Measurements from ENCODE around the gene LRMDA. TPM values are rescaled to one million over a fixed set of nuclear protein-coding genes. Genes with fewer than 3 reads are reported as not detected.

The LRMDA gene
- total RNA-seq, 1 donor from 2014 or later = 29.9 TPM

- DNase-seq (peak; percentile 55), ATAC-seq (no peak)
- TF ChIP-seq, protein P1, sequence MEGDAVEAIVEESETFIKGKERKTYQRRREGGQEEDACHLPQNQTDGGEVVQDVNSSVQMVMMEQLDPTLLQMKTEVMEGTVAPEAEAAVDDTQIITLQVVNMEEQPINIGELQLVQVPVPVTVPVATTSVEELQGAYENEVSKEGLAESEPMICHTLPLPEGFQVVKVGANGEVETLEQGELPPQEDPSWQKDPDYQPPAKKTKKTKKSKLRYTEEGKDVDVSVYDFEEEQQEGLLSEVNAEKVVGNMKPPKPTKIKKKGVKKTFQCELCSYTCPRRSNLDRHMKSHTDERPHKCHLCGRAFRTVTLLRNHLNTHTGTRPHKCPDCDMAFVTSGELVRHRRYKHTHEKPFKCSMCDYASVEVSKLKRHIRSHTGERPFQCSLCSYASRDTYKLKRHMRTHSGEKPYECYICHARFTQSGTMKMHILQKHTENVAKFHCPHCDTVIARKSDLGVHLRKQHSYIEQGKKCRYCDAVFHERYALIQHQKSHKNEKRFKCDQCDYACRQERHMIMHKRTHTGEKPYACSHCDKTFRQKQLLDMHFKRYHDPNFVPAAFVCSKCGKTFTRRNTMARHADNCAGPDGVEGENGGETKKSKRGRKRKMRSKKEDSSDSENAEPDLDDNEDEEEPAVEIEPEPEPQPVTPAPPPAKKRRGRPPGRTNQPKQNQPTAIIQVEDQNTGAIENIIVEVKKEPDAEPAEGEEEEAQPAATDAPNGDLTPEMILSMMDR (IDR thresholded peaks at IDR 0.05) = no peak
- Histone ChIP-seq H3K4me3 (peak overlapping the region; percentile 93), H3K27ac (peak overlapping the region; percentile 97), H3K9me3 (no peaks in the 10 kb centered on the region), H3K27me3 (ENCODE audit: low read depth) (peaks cover 10% of the 10 kb centered on the region), H3K36me3 (no peaks in the 10 kb centered on the region), H3K4me1 (peaks cover 16% of the 10 kb centered on the region)
- intact Hi-C loops (cut with DNase I) = loop anchor here (5.0 to 10.0 kb wide), 2 partner anchors 620 to 898 kb away; no protein-coding TSS in a partner anchor
Observed at GRCh38 chr10:75407224-75407712, 24.2 kb upstream of the LRMDA start.

DNA sequence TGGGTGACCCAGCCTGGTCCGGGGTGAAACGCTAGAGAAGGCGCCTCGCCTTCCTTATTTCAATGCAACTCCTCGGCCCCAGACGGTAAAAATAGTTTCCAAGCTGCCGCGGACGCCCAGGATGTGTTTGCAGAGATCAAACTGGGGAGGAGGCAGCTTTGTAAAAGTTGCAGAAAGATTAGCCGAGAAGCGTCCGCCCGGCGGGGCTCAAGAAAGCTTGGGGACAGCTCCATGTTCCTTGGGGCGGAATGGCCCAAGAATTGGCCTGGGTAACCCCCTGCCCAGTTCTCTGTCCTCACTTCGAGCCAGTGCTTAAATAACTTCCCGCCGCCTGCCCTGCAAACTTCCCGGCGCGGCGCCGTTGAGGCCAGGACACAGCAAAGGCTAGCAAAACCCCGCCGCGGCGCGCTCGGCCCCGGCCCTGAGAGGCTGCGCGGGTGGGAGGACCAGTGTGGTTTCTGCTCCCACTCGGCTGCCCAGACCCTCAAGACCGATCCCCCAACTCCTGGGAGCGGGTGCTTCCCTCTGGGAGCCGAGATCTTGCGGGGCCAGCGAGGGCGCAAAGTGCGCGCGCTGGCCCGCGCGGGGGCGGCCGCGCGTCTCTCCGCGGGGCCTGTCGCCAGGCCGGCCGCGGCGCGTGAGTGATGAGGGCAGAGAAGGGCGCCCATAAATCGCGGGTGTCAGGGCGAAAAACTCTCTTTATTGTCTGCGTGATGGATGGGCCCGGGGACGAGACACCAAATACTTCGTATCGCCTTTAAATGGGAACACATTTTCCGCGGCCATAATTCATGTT is 23.5 kb upstream of the LRMDA start:
- Histone ChIP-seq H3K4me3 (peak overlapping the region; percentile 93), H3K4me1 (peaks cover 16% of the 10 kb centered on the region), H3K27ac (peak overlapping the region; percentile 97), H3K9me3 (no peaks in the 10 kb centered on the region), H3K27me3 (ENCODE audit: low read depth) (peaks cover 10% of the 10 kb centered on the region), H3K36me3 (no peaks in the 10 kb centered on the region)
- TF ChIP-seq, protein P1 (IDR thresholded peaks at IDR 0.05) = peak; percentile 14
- peak in 1 of 2 donors; percentile 15 for ATAC-seq
- intact Hi-C loops (cut with DNase I) = loop anchor here (5.0 to 10.0 kb wide), 2 partner anchors 619 to 897 kb away; no protein-coding TSS in a partner anchor
- peak; percentile 69 for DNase-seq

DNA sequence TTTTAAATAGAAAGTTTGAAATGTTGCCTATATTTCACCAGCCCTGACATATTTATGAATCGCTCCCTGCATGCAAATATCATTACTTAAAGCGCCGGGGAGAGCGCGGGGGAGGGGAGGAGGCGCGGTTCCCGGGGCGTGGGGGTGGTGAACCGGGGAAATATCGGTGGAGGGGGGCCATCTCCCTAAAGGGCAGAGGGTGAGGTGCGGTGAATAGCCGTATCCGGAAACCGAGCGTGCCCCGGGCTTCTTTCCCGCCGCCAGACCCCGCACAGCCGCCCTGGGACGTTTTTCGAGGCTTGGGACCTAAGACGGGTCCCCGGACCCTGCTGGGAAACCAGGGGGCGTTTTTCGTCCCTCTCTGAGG is 22.9 kb upstream of the LRMDA start:
- Histone ChIP-seq H3K36me3 (no peaks in the 10 kb centered on the region), H3K4me3 (peak overlapping the region; percentile 93), H3K9me3 (no peaks in the 10 kb centered on the region), H3K4me1 (peaks cover 16% of the 10 kb centered on the region), H3K27me3 (ENCODE audit: low read depth) (peaks cover 10% of the 10 kb centered on the region), H3K27ac (peak overlapping the region; percentile 97)
- TF ChIP-seq, protein P1 (IDR thresholded peaks at IDR 0.05) = no peak
- intact Hi-C loops (cut with DNase I) = loop anchor here (5.0 to 10.0 kb wide), 2 partner anchors 619 to 896 kb away; no protein-coding TSS in a partner anchor
- DNase-seq (no peak), ATAC-seq (no peak)

GRCh38 chr10:75408911-75409885 is 22.2 kb upstream of the LRMDA start:
- DNase-seq (peak; percentile 87), ATAC-seq (peak; percentile 89 to 92)
- Histone ChIP-seq H3K4me1 (peaks cover 13% of the 10 kb centered on the region), H3K27me3 (ENCODE audit: low read depth) (peaks cover 9% of the 10 kb centered on the region), H3K4me3 (peak overlapping the region; percentile 93), H3K36me3 (no peaks in the 10 kb centered on the region), H3K9me3 (no peaks in the 10 kb centered on the region), H3K27ac (peak overlapping the region; percentile 97)
- TF ChIP-seq, protein P1 (IDR thresholded peaks at IDR 0.05) = no peak
- intact Hi-C loops (cut with DNase I) = loop anchor here (5.0 to 10.0 kb wide), 2 partner anchors 618 to 896 kb away; no protein-coding TSS in a partner anchor
